GM10266 (cell line): ENCODE data around the gene RNF144A.

Source experiments
- DNase-seq: peaks from one replicate; pipeline ENCODE4 v3.0.0; 2012; ENCODE audit errors: extremely low spot score
- CTCF ChIP-seq: IDR thresholded peaks from 2 replicates; pipeline ENCODE4 v1.5.1; 2012; ENCODE audit warnings: mild to moderate bottlenecking, low read depth; ENCODE audit not compliant: control insufficient read depth, insufficient read depth; ENCODE audit errors: missing control alignments

RNF144A gene

DNA sequence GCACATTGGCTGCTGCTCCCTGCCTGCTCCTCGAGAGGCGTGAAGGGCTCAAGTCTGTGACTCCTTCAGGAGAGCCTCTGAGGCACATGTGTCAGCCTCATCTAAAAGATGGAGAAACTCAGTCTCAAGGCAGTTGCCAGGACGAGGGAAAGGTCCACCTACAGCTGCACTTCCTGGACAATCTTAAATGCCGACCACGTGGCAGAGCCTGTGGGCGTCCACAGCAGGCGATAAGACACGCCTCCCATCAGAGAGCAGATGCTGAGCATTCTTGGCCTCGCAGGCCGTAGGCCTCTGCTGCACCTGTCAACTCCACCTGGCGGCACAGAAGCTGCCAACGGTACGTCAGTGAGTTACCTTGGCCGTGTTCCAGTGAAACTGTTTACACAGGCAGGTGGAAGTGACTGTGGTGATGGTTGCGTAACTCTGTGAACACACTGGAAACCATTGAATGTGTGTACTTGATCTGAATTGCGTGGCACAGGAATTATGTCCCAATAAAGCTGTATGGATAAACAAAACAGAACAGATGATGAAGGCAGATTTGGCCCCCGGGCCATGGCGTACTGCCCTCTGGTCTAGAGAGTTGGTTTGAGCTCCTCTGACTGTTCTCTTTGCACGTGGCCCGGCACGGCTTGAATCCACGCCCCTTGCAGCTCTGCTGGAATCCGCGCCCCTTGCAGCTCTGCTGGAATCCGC lies 114.5 kb downstream of the RNF144A start:
- DNase-seq: no peak
- TF ChIP-seq CTCF: no peak

- no peak for TF ChIP-seq CTCF
- no peak for DNase-seq
These were observed 115.2 kb downstream of the RNF144A start for GRCh38 chr2:7032371-7032770.

DNA sequence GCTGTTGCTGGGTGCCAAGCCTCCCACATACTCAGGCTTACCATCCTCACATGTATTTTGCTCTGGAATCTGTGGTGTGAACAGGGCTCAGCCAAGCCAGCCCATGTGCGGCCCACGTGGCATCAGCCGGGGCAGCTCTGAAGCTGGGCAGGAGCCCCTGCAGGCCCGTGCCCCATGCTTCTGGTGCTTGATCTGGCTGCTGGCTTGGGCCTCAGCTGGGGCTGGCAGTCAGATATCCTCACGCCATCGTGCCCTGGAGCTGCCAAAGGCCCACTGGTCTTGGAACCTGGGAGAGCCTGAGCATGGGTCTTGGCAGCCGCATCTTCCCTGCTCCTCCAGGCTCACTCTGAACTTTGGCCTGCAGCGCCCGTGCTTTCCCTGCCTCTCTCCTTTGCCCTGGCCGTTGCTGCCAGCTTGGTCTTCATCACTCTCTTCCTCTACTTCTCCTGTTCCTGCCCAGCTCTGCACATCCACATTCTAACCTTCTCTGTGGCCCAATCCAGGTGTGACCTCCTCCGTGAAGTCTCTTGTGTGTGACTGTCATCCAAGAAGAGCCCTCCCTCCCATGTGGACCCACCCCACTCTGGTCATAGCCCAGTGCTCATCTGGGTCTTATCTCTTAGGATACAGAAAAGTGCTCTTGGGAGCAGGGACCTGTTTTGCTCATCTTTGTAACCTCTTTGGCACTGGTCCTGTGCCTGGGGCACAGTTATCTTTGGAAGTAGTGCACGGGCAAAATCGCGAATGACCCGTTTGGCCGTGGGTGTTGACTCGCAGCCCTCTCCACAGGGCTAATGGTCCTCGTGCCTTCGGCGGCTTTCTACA lies 116.1 kb downstream of the RNF144A start:
- TF ChIP-seq CTCF: no peak
- no peak for DNase-seq

DNA sequence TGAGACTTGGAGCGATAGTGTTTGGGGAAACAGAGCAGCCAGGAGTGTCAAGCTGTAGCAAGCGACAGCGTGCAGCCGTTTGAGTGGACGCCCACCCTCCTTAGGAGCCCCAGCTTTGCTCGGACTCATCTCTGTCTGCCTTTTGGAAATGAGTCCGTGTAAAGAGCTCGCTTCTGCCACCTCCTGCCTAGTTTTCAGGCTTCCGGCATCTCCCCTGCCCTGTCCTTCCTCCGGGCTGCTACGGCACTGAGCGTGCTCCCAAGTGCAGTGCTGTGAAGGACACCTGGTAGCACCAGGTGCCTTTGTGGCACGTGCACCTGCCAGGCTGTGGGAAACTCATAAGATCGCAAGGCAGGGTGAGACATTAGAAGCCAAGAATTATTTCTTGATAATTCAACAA lies 117.1 kb downstream of the RNF144A start:
- no peak for DNase-seq

GRCh38 chr2:7035884-7036283 lies 118.7 kb downstream of the RNF144A start:
- TF ChIP-seq CTCF: no peak
- DNase-seq: no peak

More for the DNA sequence above, 117.1 kb downstream of the RNF144A start:
- TF ChIP-seq CTCF: no peak

DNA sequence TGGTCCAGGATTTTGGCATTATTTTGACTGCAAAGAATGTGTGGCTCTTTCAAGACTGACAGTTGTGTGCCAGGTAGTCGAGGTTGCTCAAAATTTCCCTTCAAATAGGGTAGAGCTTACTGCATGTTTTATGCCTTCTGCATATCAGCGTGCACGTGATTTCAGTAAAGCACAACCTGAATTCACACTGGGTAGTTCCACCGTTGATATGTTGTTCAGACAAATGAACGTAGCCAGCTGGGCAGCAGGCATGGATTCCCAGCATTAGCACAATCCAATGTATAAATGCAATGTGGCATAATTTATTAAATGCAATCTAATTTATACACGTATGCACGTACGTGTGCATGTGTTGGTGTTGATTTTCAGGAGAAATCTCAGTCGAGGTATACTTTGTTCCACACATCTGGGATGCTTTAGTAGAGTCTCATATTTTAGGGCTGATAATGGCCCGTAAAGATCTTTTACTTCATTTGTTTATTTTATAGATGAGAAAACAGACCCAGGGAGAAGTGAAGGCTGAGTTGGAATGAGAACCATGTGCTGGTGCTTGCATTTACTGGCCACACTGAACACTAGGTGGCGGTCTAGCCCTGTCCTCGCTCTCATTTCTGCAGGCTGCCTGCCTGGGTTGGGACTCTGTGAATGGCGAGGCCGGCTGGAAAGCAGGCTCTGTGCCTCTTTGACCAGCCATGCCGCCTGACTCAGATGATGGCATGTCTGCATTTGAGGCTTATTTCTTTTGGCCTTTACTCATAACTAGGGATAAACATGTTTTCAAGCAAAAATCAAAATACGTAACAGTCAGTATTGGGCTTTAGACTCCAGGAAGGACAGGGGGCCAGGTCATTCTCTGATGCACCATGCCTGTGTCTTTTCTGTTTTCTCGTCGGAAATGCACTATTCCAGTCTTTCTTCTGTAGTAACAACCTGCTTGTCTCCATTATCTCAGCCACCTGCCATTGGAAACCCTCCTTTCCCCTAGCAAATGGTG lies 120.4 kb downstream of the RNF144A start:
- TF ChIP-seq CTCF: peak; percentile 86

More for the DNA sequence above, 120.4 kb downstream of the RNF144A start:
- peak; percentile 66 for DNase-seq
